Spleen (tissue), 11 donors: Measurements from ENCODE around the gene POLR1E. TPM values are rescaled to one million over a fixed set of nuclear protein-coding genes. Genes with fewer than 3 reads are reported as not detected.
"Not testable (repeated sequence)": the region's sequence is repeated elsewhere in the genome, so short reads cannot be mapped to it uniquely, and the experiment has no call there.

Experiments used
- DNase-seq: peaks from one replicate; pipeline ENCODE4 v3.0.0-alpha.2; 2020
- H3K27ac ChIP-seq, 8 donors: fragments of 200-600 bp; sonication (generic) in 7 of 8; 1 replicate in 4 of 8; 2 replicates in 4 of 8; pipeline versions ENCODE4 v1.5.0 to v1.8.0; 2016 to 2021; ENCODE audit warnings: inconsistent platforms in 4 of 8, mild to moderate bottlenecking in 4 of 8, moderate library complexity in 1 of 8
- H3K27me3 ChIP-seq, 7 donors: fragments of 200-600 bp; sonication (generic) in 6 of 7; replicated peaks in 1 of 7; 1 replicate in 4 of 7; 2 replicates in 3 of 7; pipeline versions ENCODE4 v1.5.0 to v1.8.0; 2016 to 2021; ENCODE audit warnings: inconsistent platforms in 3 of 7, mild to moderate bottlenecking in 1 of 7
- H3K36me3 ChIP-seq, 6 donors: fragments of 200-600 bp; sonication (generic) in 5 of 6; 1 replicate in 4 of 6; 2 replicates in 2 of 6; pipeline versions ENCODE4 v1.5.0 to v1.8.0; 2016 to 2021; ENCODE audit warnings: inconsistent platforms in 2 of 6
- H3K4me1 ChIP-seq, 6 donors: fragments of 200-600 bp; sonication (generic) in 5 of 6; 1 replicate in 3 of 6; 2 replicates in 3 of 6; pipeline versions ENCODE4 v1.5.0 to v1.8.0; 2016 to 2021; ENCODE audit warnings: inconsistent platforms in 3 of 6
- H3K4me3 ChIP-seq, 8 donors: fragments of 200-600 bp; sonication (generic) in 7 of 8; 1 replicate in 4 of 8; 2 replicates in 4 of 8; pipeline versions ENCODE4 v1.5.0 to v1.8.0; 2016 to 2021; ENCODE audit warnings: inconsistent platforms in 4 of 8, mild to moderate bottlenecking in 4 of 8, moderate library complexity in 2 of 8
- H3K9me3 ChIP-seq, 8 donors: fragments of 200-600 bp; sonication (generic) in 7 of 8; 1 replicate in 4 of 8; 2 replicates in 4 of 8; pipeline versions ENCODE4 v1.5.0 to v1.8.0; 2016 to 2021; ENCODE audit warnings: inconsistent platforms in 4 of 8
- CTCF ChIP-seq, 11 experiments: fragments of 200-600 bp in 7 of 11; fragments of 450-650 bp in 4 of 11; sonication (generic) in 4 of 11; IDR thresholded peaks in 8 of 11; conservative IDR thresholded peaks in 3 of 11; 1 replicate in 7 of 11; 2 replicates in 4 of 11; pipeline versions ENCODE4 v1.4.0 to v1.8.0; 2016 to 2021; ENCODE audit warnings: antibody characterized with exemption in 11 of 11, inconsistent platforms in 4 of 11, mild to moderate bottlenecking in 1 of 11
- POLR2A ChIP-seq, 3 donors: fragments of 450-650 bp; IDR thresholded peaks; one replicate each; pipeline ENCODE4 v1.5.1; 2017; ENCODE audit warnings: antibody characterized with exemption in 3 of 3, mild to moderate bottlenecking in 1 of 3
- POLR2AphosphoS5 ChIP-seq, 3 donors: sonication (generic); formaldehyde crosslinking; IDR thresholded peaks; one replicate each; pipeline ENCODE4 v1.5.1; 2017; ENCODE audit warnings: antibody characterized with exemption in 3 of 3
- WGBS, 5 donors: extraction: QIAGEN DNeasy Blood & Tissue Kit in 3 of 5; methylation state at CpG; one replicate each; pipeline versions ENCODE4 v1.1.5 to v1.1.7; 2013 to 2018; 5-methylcytosine and 5-hydroxymethylcytosine counted together
- intact Hi-C: fragments of 100-400 bp; cut with DNase I; formaldehyde crosslinking; loops from one replicate; pipeline ENCODE4 v1.15.0; 2023; ENCODE audit warnings: low total_unique reads
- polyA plus RNA-seq, 3 donors: library from polyadenylated mRNA; stranded (reverse); fragments of 200-250 nt; gene quantifications; one replicate each; pipeline ENCODE4 v1.2.1, GENCODE V29; 2013
- total RNA-seq, 7 donors: library from RNA; depleted of rRNA in 3 of 7; stranded (reverse); fragments of >200 nt in 3 of 7; fragmentation: NEBNext Ultra II Directional in 4 of 7; extraction: Animal tissue kit (Norgen Biotek cat#: 25700) in 4 of 7; gene quantifications; one replicate each; pipeline versions ENCODE4 v1.1.0 to v1.2.1, GENCODE V29; 2016 to 2021
- donor health status: healthy with polysubstance abuse.
- donor health status: DM: no; HTN: no; CAD: no; lungs with moderate emphysema.
- donor health status: DM: no; HTN: no; CAD: no.
- donor health status: Bipolar disorder and iron deficiency.
- donor health status: healthy.
- donor health status: DM: no; HTN: no; CAD: no.
- donor health status: DM: yes; HTN: yes; CAD: no.

Gene POLR1E
- total and polyA plus RNA-seq, 10 donors, result 14.4 to 21.0 (median 18.0) TPM

GRCh38 chr9:37466037-37466709 is 19.6 kb upstream of the POLR1E start:
- peak overlapping the region; percentile 67 to 92 (median 79) for H3K4me3 ChIP-seq
- WGBS, 5 donors, result 0% methylated on average over 37 to 47 of the region's 47 CpGs
- peaks cover 20 to 47% (median 41%) of the 10 kb centered on the region in 6 donors for H3K4me1 ChIP-seq
- intact Hi-C loops, result no loop called here
- DNase-seq, result peak; percentile 92
- TF ChIP-seq POLR2A (IDR thresholded peaks at IDR 0.05) (peak in 1 of 3 donors; percentile 65), CTCF (IDR thresholded peaks at IDR 0.05 in 8 of 11, conservative IDR thresholded peaks at IDR 0.05 in 3 of 11) (no peak), POLR2AphosphoS5 (IDR thresholded peaks at IDR 0.05) (peak in 2 of 3 donors; percentile 5 to 63)
- H3K36me3 ChIP-seq, result no peaks in the 10 kb centered on the region
- H3K9me3 ChIP-seq, result no peaks in the 10 kb centered on the region
- peak overlapping the region; percentile 91 to 99 (median 96) for H3K27ac ChIP-seq
- H3K27me3 ChIP-seq, result no peaks in the 10 kb centered on the region

GRCh38 chr9:37467530-37467929 is 18.2 kb upstream of the POLR1E start:
- WGBS, 5 donors, result 93 to 97% (median 95%) methylated on average over 17 of the region's 17 CpGs
- peaks cover 20 to 47% (median 30%) of the 10 kb centered on the region in 6 donors for H3K4me1 ChIP-seq
- H3K36me3 ChIP-seq, H3K4me3 ChIP-seq, H3K9me3 ChIP-seq, H3K27me3 ChIP-seq, DNase-seq, H3K27ac ChIP-seq, intact Hi-C loops: not testable (repeated sequence)

- no peak for DNase-seq
- TF ChIP-seq POLR2AphosphoS5 (IDR thresholded peaks at IDR 0.05) (no peak), CTCF (IDR thresholded peaks at IDR 0.05 in 8 of 11, conservative IDR thresholded peaks at IDR 0.05 in 3 of 11) (no peak), POLR2A (IDR thresholded peaks at IDR 0.05) (no peak)
- Histone ChIP-seq H3K4me1 (peaks cover 14 to 38% (median 19%) of the 10 kb centered on the region in 6 donors), H3K27ac (no peak overlapping the region), H3K4me3 (no peak overlapping the region), H3K27me3 (no peaks in the 10 kb centered on the region), H3K36me3 (no peaks in the 10 kb centered on the region), H3K9me3 (peaks cover 0 to 1% (median 0%) of the 10 kb centered on the region in 8 donors)
- WGBS, 5 donors, result 94 to 98% (median 97%) methylated on average over 6 of the region's 6 CpGs
- intact Hi-C loops, result no loop called here
Measured at GRCh38 chr9:37468620-37469019, 17.1 kb upstream of the POLR1E start.

- peak overlapping the region in 3 of 8 donors; percentile 11 to 45 (median 24) for H3K4me3 ChIP-seq
- TF ChIP-seq CTCF (IDR thresholded peaks at IDR 0.05 in 8 of 11, conservative IDR thresholded peaks at IDR 0.05 in 3 of 11) (no peak), POLR2AphosphoS5 (IDR thresholded peaks at IDR 0.05) (no peak), POLR2A (IDR thresholded peaks at IDR 0.05) (no peak)
- intact Hi-C loops, result no loop called here
- H3K27me3 ChIP-seq, result no peaks in the 10 kb centered on the region
- H3K36me3 ChIP-seq, result no peaks in the 10 kb centered on the region
- peak overlapping the region in 7 of 8 donors; percentile 41 to 80 (median 63) for H3K27ac ChIP-seq
- H3K9me3 ChIP-seq, result peaks cover 0 to 23% (median 17%) of the 10 kb centered on the region in 8 donors
- 21 to 31% (median 25%) methylated on average over 7 of the region's 7 CpGs for WGBS, 5 donors
- no peak for DNase-seq
- H3K4me1 ChIP-seq, result peaks cover 0 to 16% (median 4%) of the 10 kb centered on the region in 6 donors
Measured at GRCh38 chr9:37471942-37472684, 13.6 kb upstream of the POLR1E start.

- H3K27ac ChIP-seq, H3K36me3 ChIP-seq, H3K27me3 ChIP-seq, intact Hi-C loops, H3K4me3 ChIP-seq, DNase-seq: not testable (repeated sequence)
- 63 to 76% (median 65%) methylated on average over 6 of the region's 6 CpGs for WGBS, 5 donors
- Histone ChIP-seq H3K9me3 (peaks cover 0 to 23% (median 17%) of the 10 kb centered on the region in 8 donors), H3K4me1 (peaks cover 0 to 15% (median 5%) of the 10 kb centered on the region in 6 donors)
Measured at GRCh38 chr9:37473982-37474381, 11.8 kb upstream of the POLR1E start.
